ENCODE results near the gene FAM174B.

FAM174B gene

DNA sequence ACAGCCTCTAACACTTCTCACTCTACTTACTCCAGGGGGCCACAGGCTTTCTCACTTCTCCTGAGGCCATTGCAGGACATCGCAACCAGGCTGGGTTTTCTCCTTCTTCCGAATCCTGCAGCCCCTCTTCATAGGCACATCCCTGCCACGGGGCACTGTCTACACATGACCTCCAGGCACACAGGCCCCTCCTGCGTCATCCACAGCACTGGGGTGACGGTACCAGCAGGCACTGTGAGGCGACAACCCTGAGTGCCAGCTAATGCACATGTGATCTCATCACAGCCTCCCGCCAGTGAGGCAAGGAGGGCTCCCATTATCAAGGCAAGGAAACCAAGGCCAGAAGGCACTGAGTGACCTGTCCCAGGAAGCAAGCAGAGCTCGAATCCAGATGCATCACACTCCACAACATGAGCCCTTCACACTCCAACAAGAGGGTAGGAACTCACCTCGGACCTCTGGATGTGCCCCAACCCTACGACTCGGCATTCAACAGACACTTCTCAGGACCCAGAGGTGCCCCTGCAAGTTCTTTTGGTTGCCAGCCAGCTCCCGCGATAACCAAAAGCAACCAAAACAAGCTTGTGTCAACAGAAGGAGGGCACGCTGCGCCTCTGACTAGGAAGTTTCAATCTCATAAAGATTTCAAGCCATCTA lies 16.7 kb downstream of the FAM174B start:
- DNase-seq = no peak

DNA sequence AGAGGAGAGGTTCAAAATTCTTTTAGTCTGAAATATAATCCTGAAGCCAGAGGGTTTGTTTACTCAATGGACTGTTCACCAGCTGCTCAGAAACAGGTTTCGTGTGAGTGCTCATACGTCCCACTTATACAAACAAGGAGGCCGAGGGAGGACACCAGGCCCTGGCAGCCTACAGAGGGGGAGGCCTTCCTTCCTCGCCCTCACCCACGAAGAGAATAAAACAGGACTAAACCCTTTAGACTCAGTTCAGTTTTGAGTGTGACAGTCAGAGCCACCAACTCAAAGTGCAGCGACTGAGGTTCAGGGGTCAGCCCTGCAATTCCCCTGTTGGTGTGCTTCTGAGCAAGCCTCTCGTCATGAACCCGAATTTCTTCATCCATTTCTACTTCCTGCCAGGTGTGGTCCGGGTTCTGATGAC lies 17.3 kb downstream of the FAM174B start:
- no peak for DNase-seq

DNA sequence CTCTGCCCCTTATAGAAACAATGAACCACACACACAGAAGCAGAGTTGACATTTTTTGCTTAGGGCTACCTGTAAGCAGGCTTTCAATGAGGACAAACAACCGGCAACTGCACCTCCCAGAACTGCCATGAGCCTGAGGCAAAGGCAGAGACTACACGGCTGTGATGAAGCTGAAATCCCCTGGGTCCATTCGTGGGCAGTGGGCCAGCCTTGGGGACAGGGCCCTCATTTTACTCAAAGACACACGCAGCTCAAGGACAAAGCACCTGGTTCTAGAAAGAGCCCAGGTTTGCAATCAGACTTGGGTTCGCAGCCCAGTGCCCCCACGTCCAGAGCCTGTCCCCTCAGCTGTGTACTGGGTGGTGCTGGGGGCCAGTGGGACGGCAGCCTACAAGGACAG lies 17.9 kb downstream of the FAM174B start:
- no peak for DNase-seq

DNA sequence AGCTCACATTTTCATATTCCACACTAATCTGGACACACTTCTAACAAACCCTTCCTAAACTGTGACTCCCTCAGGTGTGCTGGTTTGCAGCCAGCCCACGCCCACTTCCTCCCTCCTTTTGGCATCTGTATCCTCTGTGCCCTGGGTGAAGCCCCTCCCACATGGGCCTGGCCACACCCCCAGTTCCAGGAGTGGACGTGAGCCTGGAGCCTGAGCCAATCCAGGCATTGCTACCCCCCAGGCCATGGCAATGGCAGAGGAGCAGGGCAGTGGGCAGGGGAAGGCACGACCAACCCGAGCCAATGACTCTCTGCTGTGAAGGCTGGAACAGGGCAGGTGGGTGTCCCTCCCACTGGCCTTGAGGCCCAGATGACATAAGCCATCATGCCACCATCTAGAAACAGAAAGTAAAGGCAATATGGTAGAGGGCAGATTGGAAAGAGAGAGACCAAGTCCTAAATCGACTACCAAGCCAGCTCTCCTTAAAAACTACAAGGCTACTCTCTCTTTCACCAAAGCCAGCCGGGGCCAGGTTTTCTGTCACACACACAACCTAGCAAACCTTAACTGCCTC lies 18.6 kb downstream of the FAM174B start:
- DNase-seq = no peak

DNA sequence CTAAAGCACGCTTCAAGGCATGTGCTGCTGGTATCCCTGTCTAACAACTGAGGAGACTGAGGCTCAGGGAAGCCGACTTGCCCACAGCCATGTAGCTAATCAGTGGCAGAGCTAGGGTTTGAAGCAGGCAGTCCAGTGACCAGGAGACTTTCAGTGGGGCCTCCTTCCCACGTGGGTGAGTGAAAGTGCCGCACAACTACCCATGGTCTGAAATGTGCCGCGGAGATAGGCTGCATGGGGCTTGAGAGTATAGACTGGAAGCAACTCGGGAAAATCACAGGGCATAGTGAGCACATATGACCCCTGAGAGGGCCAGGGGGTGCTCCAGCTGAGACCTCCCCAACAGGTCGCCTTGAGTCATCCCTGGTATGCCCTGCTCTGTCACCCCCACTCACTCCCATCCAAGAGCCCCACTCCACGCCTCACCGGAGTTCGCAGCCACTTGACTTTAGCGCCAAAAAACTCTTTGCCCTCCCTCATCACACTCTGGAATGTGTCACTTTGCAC lies 19.1 kb downstream of the FAM174B start:
- no peak for DNase-seq

DNA sequence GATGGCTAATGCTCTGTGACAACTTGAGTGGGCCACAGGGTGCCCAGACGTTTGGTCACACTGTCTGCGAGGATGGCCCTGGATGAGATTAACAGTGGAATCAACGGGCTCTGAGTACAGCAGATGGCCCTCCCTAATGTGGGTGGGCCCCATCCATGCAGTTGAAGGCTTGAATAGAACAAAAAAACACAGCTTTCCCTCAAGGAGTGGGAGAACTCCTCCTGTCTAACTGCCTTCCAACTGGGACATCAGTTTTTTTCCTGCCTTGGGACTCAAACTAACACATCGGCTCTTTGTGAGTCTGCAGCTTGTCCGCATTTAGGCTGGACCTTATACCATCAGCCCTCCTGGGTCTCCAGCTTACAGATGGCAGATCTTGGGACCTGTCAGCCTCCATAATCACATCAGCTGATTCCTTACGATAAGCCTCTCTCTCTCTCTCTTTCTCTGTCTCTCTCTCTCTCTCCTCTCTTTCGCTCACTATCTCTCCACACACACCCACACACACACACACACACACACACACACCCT lies 20.8 kb downstream of the FAM174B start:
- no peak for DNase-seq

DNA sequence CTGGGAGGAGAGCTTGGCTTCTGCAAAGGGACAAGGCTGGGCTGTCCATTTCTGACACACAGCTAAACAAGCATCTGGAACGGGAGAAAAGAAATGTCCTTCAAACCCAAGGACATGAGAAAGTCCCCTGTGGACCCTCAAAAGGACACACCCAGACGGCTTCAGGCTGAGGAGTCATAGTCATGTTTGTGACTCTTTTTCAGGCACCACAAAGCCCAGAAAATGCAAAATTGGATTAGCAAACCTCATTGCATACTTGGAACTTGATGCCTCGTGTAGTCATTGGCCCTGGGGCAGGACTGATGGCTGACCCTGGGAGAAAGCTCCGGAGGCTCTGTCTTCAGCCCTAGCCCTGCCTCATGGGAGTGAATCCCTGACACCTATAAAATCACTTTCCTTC lies 21.5 kb downstream of the FAM174B start:
- DNase-seq = no peak

DNA sequence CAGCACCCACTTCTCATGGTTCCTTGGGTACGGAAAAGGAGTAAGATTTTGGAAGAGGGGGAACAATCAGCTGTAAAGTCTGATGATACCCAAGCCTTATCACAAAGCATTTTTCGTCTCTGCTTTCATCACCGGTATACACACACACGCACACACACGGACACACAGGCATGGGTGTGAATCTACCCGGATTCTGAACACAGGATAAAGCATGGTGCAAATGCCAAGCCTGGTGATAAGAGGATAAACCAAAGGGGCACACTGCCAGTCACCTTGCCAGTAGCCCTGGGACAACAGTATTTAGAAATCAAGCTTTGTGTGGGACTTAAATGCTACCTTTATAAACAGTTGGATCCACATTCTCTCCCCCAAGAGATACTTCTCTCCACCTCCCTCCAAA lies 22.2 kb downstream of the FAM174B start:
- DNase-seq = no peak

DNA sequence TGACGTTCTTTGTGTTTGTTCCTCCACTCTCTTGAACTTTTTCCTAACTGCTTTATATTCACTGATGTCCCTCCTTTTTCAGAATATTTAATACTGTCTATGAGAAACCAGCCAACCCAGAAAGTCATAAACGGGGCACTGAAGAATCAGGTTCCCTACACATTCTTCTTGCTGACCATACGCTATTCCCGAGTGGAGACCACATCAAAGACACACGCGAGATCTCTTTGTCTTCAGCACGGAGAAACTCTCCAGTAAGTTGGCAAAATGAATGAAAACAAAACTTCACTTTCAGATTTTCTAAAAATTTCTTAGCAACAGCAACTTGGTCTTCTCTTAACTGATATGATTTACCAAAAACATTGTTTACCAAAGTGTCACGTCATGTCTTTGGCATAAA lies 22.6 kb downstream of the FAM174B start:
- no peak for DNase-seq

DNA sequence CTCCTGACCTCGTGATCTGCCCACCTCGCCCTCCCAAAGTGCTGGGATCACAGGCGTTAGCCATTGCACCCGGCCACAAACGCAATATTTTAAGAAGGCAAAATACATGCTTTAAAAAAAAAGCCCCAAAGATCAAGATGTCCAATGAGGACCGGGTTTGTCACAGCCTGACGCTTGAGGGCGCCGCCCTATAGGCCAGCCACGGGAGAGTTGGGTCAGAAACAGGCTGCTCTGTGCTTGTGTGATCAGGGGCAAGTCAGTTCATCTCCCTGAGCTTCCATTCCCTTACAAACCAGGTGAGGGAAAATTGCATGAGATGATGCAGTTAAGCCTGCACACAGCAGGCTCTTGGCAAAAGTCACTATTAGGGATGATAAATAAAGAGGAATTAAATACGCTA lies 23.9 kb downstream of the FAM174B start:
- DNase-seq = no peak

DNA sequence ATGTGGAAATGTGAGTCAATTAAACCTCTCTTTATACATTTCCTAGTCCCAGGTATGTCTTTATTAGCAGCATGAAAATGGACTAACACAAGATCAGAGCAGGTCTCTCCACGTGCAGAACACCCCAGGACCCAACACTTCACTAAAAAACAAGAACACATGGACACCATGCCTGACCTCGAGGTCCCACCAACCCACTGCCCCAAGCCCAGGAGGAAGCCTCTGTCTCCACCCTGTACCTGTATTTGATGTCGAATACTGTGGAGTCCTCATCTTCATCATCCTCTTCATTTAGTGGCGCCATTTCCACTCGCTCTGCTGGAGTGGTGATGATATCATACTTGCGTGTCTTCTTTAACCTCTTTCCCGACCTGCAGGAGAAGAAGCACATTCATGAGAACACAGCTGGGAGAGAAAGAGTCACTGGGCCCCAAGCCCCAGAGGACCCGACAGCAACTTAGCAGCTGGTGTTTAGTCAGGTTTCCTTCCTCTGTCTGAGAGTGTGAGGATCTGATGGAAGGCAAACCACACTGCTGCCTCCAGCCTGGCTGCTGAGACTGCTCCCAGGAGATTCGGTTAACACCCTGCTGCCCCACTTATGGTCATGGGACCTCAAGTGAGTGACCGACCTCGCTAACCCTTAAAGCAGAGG lies 25.5 kb downstream of the FAM174B start:
- no peak for DNase-seq

DNA sequence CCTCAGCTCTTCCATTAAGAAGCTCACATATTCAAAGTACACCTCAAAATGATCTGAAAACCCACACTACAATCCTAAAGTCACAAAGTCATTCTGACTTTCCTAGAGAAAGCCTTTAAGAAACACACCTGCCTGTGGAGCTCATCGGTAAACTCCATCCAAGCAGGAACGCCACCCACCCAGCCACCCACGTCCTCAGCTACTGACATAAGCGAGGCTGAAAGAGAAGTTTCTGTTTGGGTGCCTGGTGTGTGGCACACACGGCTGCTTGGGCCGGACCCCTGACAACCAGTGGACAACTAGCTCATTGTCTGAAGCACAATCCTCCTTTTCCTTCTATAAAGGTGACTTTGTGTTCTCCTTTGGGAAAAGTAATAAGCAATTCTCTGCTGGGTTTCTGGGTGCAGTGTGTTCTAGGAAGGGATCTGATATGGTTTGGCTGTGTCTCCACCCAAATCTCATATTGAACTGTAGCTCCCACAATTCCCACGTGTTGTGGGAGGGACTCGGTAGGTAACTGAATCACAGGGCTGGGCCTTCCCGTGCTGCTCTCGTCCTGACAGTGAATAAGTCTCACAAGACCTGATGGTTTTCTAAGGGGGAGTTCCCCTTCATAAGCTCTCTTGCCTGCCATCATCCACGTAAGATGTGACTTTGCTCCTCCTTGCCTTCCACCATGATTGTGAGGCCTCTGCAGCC lies 26.1 kb downstream of the FAM174B start:
- DNase-seq = no peak

DNA sequence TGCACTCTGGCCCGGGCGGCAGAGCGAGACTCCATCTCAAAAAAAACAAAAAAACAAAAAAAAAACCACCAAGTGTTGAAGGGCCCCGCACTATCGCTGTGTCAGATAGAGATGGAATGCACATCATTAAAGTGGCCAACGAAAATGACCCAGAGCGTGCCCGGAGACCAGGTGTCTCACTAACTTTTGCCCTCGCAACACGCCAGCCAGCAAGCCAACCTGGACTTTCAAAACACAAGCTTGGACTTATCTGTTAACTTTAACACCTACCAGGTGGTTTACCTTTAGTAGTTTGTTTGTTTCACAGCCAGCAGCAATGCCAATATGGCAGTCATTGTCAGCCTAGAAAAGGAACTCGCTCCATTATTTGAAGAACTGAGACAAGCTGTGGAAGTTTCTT lies 28.6 kb downstream of the FAM174B start:
- DNase-seq = no peak

DNA sequence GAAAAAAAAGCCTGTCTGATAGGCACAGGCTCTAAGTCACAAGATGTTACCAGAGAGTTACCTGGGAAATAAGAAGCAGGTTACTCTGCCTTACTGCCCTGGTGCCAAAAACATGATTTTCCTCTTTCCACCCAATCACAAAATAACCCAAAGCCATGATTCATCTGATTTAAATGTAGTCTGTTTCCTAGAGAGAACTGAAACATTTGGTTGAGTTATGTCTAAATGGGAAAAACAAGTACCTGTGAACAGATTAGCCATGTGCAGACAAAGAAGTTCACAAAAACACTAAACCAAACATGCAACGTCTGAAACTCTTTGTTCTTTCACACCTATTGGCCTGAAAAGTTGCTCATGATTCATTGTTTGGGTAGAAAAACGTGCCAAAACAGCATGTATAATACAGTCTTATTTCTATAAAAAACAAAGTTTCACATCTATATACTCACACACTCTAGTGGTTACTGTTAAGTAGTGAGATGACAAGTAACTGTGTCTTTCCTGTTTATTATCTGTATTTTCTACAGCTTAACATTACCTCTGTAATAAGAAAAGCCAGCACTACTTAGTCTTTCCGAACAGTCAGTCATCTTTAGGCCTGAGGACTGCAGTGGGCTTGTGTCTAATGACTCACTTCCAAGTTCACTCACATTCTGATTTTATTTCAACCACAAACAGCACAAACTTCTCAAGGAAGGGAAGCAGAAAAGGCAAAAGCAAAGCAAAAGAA lies 30.2 kb downstream of the FAM174B start:
- no peak for DNase-seq

DNA sequence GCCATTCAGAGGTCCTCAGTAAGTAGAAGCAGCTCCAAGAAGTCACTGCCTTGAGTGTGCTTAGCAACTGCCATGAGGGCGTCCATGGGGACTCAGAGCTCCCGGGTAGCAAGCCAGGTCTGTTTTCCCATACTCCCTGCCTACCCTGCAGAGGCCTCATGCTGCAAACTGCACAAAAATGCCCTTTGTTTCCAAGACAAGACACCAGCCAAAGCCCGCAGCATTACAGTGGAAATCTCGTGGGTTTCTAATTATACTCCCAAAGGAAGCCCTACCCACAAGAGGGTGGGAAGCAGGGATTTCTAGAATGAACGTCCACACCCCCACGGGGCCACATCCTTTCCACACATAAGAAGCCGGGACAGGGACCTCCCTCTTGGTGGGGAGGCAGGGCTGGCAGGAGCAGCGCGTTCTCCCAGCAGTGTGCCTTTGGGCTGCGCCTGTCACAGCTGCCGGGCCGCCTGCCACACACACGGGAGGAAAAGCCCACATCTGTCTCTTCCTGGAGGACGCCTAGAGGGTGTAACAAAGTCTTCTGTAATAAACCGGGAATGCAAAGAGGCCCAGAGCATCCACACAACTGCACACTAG lies 31.1 kb downstream of the FAM174B start:
- no peak for DNase-seq

DNA sequence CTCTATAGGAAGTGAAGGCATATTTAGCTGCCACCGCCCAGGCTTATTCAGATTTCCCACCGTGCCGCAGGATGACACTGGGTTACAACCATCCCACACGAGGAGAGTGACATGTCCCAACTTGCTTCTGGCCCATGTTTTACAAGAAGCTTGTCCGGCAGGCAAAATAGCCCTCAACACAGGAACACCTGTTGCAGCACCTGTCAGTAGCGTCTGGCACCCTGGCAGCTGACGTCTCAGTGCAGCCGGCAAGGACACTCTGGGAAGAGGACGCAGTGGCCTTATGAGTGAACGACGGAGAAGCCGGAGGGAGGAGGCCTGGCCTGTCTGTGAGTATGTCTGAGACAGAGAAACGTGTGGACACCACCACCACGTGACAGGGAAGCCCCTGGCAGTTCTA lies 32.1 kb downstream of the FAM174B start:
- DNase-seq = no peak

DNA sequence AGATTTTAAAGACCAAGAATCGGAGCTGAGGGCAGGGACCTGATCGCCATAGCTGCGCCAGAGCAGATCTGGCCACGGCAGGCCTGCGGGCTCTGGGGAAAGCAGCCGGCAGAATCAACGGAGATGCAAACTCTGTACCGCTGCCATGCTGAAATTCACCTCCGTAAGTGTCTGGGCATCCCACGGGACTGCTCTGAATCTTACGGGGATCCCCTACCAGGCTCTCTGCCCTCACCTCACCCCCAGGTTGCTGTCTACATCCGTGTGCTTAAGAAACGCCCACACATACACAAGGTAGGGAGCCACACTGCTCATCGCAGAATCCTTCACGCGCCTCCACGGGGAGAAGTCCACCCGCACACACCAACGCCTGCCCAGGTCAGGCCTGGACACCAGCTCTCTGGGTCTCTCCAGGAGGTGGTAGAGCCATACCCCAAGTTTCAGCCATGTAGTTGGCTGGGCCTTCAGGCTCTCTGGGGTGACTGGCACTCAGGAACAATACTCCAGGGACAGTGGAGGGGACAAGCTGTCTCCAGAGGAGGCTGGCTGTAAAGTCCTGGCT lies 33.5 kb downstream of the FAM174B start:
- DNase-seq = no peak

DNA sequence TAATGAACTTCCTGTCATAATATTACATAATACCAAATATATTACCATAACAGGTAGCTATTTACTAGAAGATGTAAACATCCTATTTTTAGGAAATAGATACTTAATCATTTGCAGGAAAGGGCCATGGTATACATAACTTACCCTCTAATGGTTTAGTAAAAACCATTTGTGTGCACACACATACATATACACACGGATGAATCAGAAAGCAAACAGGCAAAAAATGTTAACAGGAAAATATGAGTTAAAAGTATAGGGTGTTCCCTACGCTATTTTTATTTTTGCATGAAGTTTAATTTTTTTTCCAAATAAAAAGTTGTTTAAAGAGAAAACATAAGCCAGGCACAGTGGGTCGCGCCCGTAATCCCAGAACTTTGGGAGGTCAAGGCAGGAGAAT lies 34.6 kb downstream of the FAM174B start:
- DNase-seq = no peak

DNA sequence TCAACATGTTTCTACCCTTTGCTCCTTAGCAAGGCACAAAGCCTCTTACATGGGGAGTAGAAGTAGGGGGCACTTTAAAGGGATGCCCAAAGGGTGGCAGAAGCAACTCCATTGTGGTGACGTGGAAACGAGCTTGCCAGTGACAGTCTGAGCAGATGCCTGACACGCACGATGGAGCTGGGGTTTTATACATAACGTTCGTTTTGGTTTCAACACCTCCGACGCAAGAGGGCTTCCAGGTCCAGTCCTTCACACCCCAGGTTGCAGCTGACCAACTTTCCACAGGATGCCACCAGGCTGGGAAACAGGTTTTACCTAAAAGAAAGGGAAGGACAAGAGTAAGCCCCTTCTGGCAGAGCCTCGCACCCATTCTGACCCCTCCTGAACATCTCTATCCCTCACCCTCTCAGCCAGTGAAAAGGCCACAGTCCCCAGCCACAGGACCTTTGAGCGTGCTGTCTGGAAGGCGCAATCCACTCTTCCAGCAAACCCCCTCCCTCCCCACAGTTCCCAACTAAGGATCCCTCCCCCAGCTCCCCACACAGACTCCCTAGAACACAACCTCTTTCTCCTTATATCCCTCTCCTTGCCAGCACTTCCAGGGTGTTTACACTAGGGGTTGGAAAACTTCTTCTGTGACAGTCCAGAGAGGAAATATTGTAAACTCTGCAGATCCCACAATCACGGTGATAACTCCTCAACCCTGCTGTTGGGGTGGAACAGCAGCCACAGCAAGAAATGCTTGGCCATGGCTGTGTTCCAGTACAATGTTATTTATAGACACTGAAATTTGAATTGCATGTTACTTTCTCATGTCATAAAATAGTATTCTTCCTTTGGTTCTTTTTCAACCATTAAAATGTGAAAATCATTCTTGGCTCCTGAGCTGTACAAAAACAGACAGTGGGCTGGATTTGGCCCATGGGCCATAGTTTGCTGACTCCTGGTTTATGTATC lies 36.2 kb downstream of the FAM174B start:
- DNase-seq = no peak

Data from suppressor macrophage (primary cell).